ENCODE data around the gene ZNF429.
"Not testable (repeated sequence)": the region's sequence is repeated elsewhere in the genome, so short reads cannot be mapped to it uniquely, and the experiment has no call there.

Gene ZNF429

GRCh38 chr19:21519488-21519887, 14.1 kb downstream of the ZNF429 start:
- no peak for DNase-seq

GRCh38 chr19:21532904-21533303, 27.5 kb downstream of the ZNF429 start:
- DNase-seq, result no peak

- not testable (repeated sequence) for DNase-seq
Observed at GRCh38 chr19:21536741-21537290, 31.4 kb downstream of the ZNF429 start.

GRCh38 chr19:21559444-21559843, 54.0 kb downstream of the ZNF429 start:
- no peak for DNase-seq

- DNase-seq, result no peak
Observed at GRCh38 chr19:21564406-21564805, 59.0 kb downstream of the ZNF429 start.

- no peak for DNase-seq
Observed at GRCh38 chr19:21566073-21566472, 60.7 kb downstream of the ZNF429 start.

- DNase-seq, result not testable (repeated sequence)
Observed at GRCh38 chr19:21567806-21568205, 62.4 kb downstream of the ZNF429 start.

GRCh38 chr19:21568816-21569493, 63.6 kb downstream of the ZNF429 start:
- peak; percentile 83 for DNase-seq

- DNase-seq, result no peak
Observed at GRCh38 chr19:21569494-21569865, 64.1 kb downstream of the ZNF429 start.

GRCh38 chr19:21571316-21571715, 65.9 kb downstream of the ZNF429 start:
- no peak for DNase-seq

- no peak for DNase-seq
Observed at GRCh38 chr19:21574607-21575006, 69.2 kb downstream of the ZNF429 start.

- DNase-seq, result no peak
Observed at GRCh38 chr19:21576481-21576880, 71.1 kb downstream of the ZNF429 start.

- no peak for DNase-seq
Observed at GRCh38 chr19:21580101-21580500, 74.7 kb downstream of the ZNF429 start.

- no peak for DNase-seq
Observed at GRCh38 chr19:21580818-21581217, 75.4 kb downstream of the ZNF429 start.

GRCh38 chr19:21581646-21582240, 76.3 kb downstream of the ZNF429 start:
- no peak for DNase-seq

- DNase-seq, result no peak
Observed at GRCh38 chr19:21584537-21584936, 79.1 kb downstream of the ZNF429 start.

GRCh38 chr19:21585281-21585890, 80.0 kb downstream of the ZNF429 start:
- no peak for DNase-seq

GRCh38 chr19:21586311-21587116, 81.1 kb downstream of the ZNF429 start:
- DNase-seq, result peak; percentile 1

- no peak for DNase-seq
Observed at GRCh38 chr19:21587117-21587461, 81.7 kb downstream of the ZNF429 start.

GRCh38 chr19:21587549-21587948, 82.1 kb downstream of the ZNF429 start:
- DNase-seq, result no peak

GRCh38 chr19:21588065-21588601, 82.7 kb downstream of the ZNF429 start:
- DNase-seq, result no peak

- DNase-seq, result no peak
Observed at GRCh38 chr19:21590867-21591266, 85.5 kb downstream of the ZNF429 start.

- no peak for DNase-seq
Observed at GRCh38 chr19:21593008-21593481, 87.6 kb downstream of the ZNF429 start.

All from NCI-H1092 treated with DMSO at 0.1 percent for 48 hours (cell line).